Stimulated activated CD8-positive, alpha-beta memory T cell treated with anti-CD3 and anti-CD28 coated beads, Interleukin-4, amount 100 ng/mL, for 48 hours (primary cell): ENCODE results near the gene NHEJ1.

Experiments
- DNase-seq: peaks from one replicate; pipeline ENCODE4 v3.0.0-alpha.2; 2020

The NHEJ1 gene

GRCh38 chr2:219027511-219028055, 133.0 kb downstream of the NHEJ1 start:
- no peak for DNase-seq

GRCh38 chr2:219026946-219027345, 133.7 kb downstream of the NHEJ1 start:
- DNase-seq, result no peak

GRCh38 chr2:219025637-219026585, 134.7 kb downstream of the NHEJ1 start:
- DNase-seq, result no peak
